Neural cell (in vitro differentiated cells): ENCODE data around the gene ONECUT1. TPM values are rescaled to one million over a fixed set of nuclear protein-coding genes. Genes with fewer than 3 reads are reported as not detected.

Experiments
- H2AFZ ChIP-seq: fragments of 200-600, 300-800 bp; sonication (generic), shearing (Covaris generic); 2 replicates; pipeline ENCODE4 v1.6.0; 2014; ENCODE audit warnings: low read depth, mild to moderate bottlenecking, antibody characterized with exemption, low read length, moderate library complexity
- H3F3A ChIP-seq: fragments of 200-600 bp; shearing (Covaris generic); 2 replicates; pipeline ENCODE4 v1.6.1; 2016; ENCODE audit warnings: mild to moderate bottlenecking, moderate library complexity, mixed read lengths, antibody characterized with exemption, low read length; ENCODE audit not compliant: insufficient read depth, poor library complexity, severe bottlenecking
- H3K27ac ChIP-seq: fragments of 200-600, 300-800 bp; sonication (generic), shearing (Covaris generic); 2 replicates; pipeline ENCODE4 v1.5.1; 2014; ENCODE audit warnings: mild to moderate bottlenecking, low read length, moderate library complexity
- H3K27me3 ChIP-seq: fragments of 300-800, 200-600 bp; sonication (generic), shearing (Covaris generic); 2 replicates; pipeline ENCODE4 v1.6.0; 2014; ENCODE audit warnings: mild to moderate bottlenecking, low read depth, low read length, moderate library complexity; ENCODE audit not compliant: insufficient read depth
- H3K36me3 ChIP-seq: fragments of 300-800, 200-600 bp; sonication (generic), shearing (Covaris generic); 2 replicates; pipeline ENCODE4 v1.5.1; 2014; ENCODE audit warnings: mild to moderate bottlenecking, antibody characterized with exemption, low read length, moderate library complexity; ENCODE audit not compliant: insufficient read depth
- H3K4me2 ChIP-seq: fragments of 300-800, 200-600 bp; sonication (generic), shearing (Covaris generic); 2 replicates; pipeline ENCODE4 v1.6.0; 2014; ENCODE audit warnings: mild to moderate bottlenecking, low read length
- H3K4me3 ChIP-seq: fragments of 300-800, 200-600 bp; sonication (generic), shearing (Covaris generic); 2 replicates; pipeline ENCODE4 v1.5.1; 2014; ENCODE audit warnings: mild to moderate bottlenecking, low read length, moderate library complexity
- H3K79me2 ChIP-seq: fragments of 200-600 bp; shearing (Covaris generic); replicated peaks from 2 replicates; pipeline ENCODE4 v1.6.0; 2014; ENCODE audit warnings: mild to moderate bottlenecking, low read length, moderate library complexity; ENCODE audit not compliant: insufficient read depth
- H3K9ac ChIP-seq: fragments of 300-800, 200-600 bp; sonication (generic), shearing (Covaris generic); 2 replicates; pipeline ENCODE4 v1.6.1; 2016; ENCODE audit warnings: mild to moderate bottlenecking, low read length, mixed read lengths
- H3K9me2 ChIP-seq: fragments of 200-600 bp; shearing (Covaris generic); 2 replicates; pipeline ENCODE4 v1.6.1; 2016; ENCODE audit warnings: mild to moderate bottlenecking, low read length, mixed read lengths; ENCODE audit not compliant: insufficient read depth
- H3K9me3 ChIP-seq: fragments of 200-600, 300-800 bp; sonication (generic), shearing (Covaris generic); 2 replicates; pipeline ENCODE4 v1.6.1; 2016; ENCODE audit warnings: mild to moderate bottlenecking, mixed run types, low read length, moderate library complexity, mixed read lengths
- H4K20me1 ChIP-seq: fragments of 200-600 bp; shearing (Covaris generic); 2 replicates; pipeline ENCODE4 v1.6.1; 2016; ENCODE audit warnings: mild to moderate bottlenecking, mixed run types; ENCODE audit not compliant: insufficient read depth
- EP300 ChIP-seq: fragments of 450-650 bp; conservative IDR thresholded peaks from 2 replicates; pipeline ENCODE4 v1.6.1; 2014; ENCODE audit warnings: antibody characterized with exemption, mild to moderate bottlenecking, moderate library complexity; ENCODE audit not compliant: poor library complexity, severe bottlenecking
- EZH2 ChIP-seq: fragments of 200-600, 300-800 bp; shearing (Covaris generic), sonication (generic); IDR thresholded peaks from 2 replicates; pipeline ENCODE4 v1.6.1; 2014; ENCODE audit warnings: antibody characterized with exemption, low read length, borderline replicate concordance, mild to moderate bottlenecking; ENCODE audit not compliant: insufficient read depth, poor library complexity, severe bottlenecking
- MXI1 ChIP-seq: fragments of 450-650 bp; conservative IDR thresholded peaks from 2 replicates; pipeline ENCODE4 v1.6.1; 2014; ENCODE audit warnings: antibody characterized with exemption, mild to moderate bottlenecking; ENCODE audit not compliant: poor library complexity, severe bottlenecking
- POLR2AphosphoS5 ChIP-seq: IDR thresholded peaks from 2 replicates; pipeline ENCODE4 v1.6.1; 2012
- RAD21 ChIP-seq: fragments of 450-650 bp; conservative IDR thresholded peaks from 2 replicates; pipeline ENCODE4 v1.6.1; 2014; ENCODE audit warnings: antibody characterized with exemption, mild to moderate bottlenecking, moderate library complexity
- SMC3 ChIP-seq: fragments of 450-650 bp; conservative IDR thresholded peaks from 2 replicates; pipeline ENCODE4 v1.6.1; 2014; ENCODE audit warnings: antibody characterized with exemption, mild to moderate bottlenecking, moderate library complexity; ENCODE audit not compliant: poor library complexity
- TAF1 ChIP-seq: IDR thresholded peaks from 2 replicates; pipeline ENCODE4 v1.6.1; 2012; ENCODE audit warnings: low read depth
- polyA plus RNA-seq: library from polyadenylated mRNA; depleted of rRNA; stranded (reverse); fragments of >200 nt; gene quantifications from 2 replicates; pipeline ENCODE4 v1.2.3, GENCODE V29; 2014
- TF ChIP-seq, protein P1 (sequence below): fragments of 450-650 bp; IDR thresholded peaks from 2 replicates; pipeline ENCODE4 v1.5.1; 2014; ENCODE audit warnings: antibody characterized with exemption, mild to moderate bottlenecking, moderate library complexity; ENCODE audit not compliant: poor library complexity, severe bottlenecking
- TF ChIP-seq, protein P2 (sequence below): IDR thresholded peaks from 2 replicates; pipeline ENCODE4 v1.6.1; 2012; ENCODE audit warnings: borderline replicate concordance

Gene ONECUT1
- polyA plus RNA-seq, 1 donor from 2014 or later, result 1.2 TPM

DNA sequence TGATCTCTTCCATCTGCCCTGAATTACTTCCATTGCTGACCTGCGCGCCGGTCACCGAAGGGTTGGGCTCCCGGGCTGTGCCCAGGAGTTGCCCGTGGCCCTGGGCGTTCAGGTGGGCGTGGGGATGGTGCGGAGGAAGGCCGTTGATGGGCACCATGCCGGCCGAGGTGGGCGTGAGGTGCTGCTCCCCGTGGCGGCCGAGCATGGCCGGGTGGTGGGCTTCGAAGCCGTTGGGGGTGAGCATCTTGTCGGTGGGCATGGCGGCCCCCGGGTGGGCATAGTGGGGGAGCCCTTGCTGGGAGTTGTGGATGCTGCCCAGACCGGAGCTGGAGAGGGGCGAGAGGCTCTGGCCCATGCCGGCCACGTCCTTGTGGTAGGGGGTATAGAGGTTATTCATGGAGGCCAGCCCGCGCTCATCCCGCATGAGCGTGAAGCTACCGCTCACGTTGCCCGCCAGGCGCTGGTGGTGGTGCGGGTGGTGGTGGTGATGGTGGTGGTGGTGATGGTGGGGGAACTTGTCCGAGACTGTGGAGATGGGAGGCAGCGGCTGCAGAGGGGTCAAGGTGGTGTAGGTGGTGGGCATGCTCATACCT, 1.0 kb downstream of the ONECUT1 start:
- H3K79me2 ChIP-seq, result no peaks in the 10 kb centered on the region
- H3K4me2 ChIP-seq, result no peak overlapping the region

DNA sequence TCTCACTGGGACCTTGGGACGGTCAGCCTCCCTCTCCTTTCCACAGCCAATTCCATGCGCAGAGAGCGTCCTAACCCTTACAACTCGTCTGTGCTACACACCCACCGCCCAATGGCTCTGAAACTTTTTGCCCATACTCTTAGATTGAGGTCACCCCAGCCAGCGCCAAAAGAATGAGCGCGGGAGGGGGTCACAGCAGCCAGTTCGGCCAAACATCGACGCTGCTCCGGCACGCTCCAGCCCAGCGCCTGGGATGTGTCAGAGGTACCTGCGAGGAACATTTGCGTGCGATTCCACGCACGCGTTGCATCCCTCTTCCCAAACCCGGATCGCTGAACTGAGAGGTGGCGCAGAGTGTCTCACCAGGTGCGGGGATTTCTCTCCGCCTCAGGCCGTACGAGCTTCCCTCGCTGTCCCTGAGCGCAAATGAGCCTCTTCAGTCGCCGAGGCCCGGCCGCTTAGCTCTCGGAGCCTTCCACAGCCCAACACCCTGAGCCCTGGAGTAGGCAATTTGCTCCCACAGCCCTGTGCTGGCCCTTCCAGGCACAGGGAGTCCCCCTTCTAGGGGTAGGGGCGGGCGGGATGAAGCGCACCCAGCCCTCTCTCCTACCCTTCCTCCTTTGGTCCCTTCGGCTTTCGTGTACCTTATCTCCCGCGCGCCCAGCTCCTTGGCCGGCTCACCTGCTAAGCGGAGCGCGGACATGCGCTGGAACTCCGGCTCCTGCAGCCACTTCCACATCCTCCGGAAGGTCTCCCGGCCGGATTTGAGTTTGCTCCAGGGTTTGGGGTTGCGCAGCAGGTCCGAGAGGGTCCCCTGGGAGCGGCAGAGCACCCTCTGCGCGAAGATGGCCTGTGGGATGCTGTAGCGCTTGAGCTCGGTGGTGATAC, 1.8 kb downstream of the ONECUT1 start:
- H3K4me2 ChIP-seq, result no peak overlapping the region
- H3K9ac ChIP-seq, result peak overlapping the region; percentile 58
- H3F3A ChIP-seq, result no peaks in the 10 kb centered on the region
- H3K9me2 ChIP-seq, result no peaks in the 10 kb centered on the region
- no peaks in the 10 kb centered on the region for H3K79me2 ChIP-seq
- H3K9me3 ChIP-seq, result peaks cover 2% of the 10 kb centered on the region
- H2AFZ ChIP-seq, result no peak overlapping the region
- TF ChIP-seq SMC3 (no peak), EZH2 (peak; percentile 85)
- peaks cover 99% of the 10 kb centered on the region for H3K27me3 ChIP-seq
- no peak overlapping the region for H3K27ac ChIP-seq
- no peaks in the 10 kb centered on the region for H4K20me1 ChIP-seq
- H3K4me3 ChIP-seq, result peak overlapping the region; percentile 77
- H3K36me3 ChIP-seq, result no peaks in the 10 kb centered on the region

More for the DNA sequence above, 1.0 kb downstream of the ONECUT1 start:
- Histone ChIP-seq H4K20me1 (no peaks in the 10 kb centered on the region), H3K36me3 (no peaks in the 10 kb centered on the region), H3K4me3 (peak overlapping the region; percentile 77), H3K27me3 (peaks cover 99% of the 10 kb centered on the region), H3K9ac (peak overlapping the region; percentile 58), H3K9me3 (no peaks in the 10 kb centered on the region), H3F3A (no peaks in the 10 kb centered on the region), H3K9me2 (no peaks in the 10 kb centered on the region), H2AFZ (no peak overlapping the region), H3K27ac (peak overlapping the region; percentile 37)
- TF ChIP-seq SMC3, result no peak
- no peak for TF ChIP-seq POLR2AphosphoS5
- TF ChIP-seq, protein P1, sequence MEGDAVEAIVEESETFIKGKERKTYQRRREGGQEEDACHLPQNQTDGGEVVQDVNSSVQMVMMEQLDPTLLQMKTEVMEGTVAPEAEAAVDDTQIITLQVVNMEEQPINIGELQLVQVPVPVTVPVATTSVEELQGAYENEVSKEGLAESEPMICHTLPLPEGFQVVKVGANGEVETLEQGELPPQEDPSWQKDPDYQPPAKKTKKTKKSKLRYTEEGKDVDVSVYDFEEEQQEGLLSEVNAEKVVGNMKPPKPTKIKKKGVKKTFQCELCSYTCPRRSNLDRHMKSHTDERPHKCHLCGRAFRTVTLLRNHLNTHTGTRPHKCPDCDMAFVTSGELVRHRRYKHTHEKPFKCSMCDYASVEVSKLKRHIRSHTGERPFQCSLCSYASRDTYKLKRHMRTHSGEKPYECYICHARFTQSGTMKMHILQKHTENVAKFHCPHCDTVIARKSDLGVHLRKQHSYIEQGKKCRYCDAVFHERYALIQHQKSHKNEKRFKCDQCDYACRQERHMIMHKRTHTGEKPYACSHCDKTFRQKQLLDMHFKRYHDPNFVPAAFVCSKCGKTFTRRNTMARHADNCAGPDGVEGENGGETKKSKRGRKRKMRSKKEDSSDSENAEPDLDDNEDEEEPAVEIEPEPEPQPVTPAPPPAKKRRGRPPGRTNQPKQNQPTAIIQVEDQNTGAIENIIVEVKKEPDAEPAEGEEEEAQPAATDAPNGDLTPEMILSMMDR, result no peak
- no peak for TF ChIP-seq EP300
- TF ChIP-seq, protein P2, sequence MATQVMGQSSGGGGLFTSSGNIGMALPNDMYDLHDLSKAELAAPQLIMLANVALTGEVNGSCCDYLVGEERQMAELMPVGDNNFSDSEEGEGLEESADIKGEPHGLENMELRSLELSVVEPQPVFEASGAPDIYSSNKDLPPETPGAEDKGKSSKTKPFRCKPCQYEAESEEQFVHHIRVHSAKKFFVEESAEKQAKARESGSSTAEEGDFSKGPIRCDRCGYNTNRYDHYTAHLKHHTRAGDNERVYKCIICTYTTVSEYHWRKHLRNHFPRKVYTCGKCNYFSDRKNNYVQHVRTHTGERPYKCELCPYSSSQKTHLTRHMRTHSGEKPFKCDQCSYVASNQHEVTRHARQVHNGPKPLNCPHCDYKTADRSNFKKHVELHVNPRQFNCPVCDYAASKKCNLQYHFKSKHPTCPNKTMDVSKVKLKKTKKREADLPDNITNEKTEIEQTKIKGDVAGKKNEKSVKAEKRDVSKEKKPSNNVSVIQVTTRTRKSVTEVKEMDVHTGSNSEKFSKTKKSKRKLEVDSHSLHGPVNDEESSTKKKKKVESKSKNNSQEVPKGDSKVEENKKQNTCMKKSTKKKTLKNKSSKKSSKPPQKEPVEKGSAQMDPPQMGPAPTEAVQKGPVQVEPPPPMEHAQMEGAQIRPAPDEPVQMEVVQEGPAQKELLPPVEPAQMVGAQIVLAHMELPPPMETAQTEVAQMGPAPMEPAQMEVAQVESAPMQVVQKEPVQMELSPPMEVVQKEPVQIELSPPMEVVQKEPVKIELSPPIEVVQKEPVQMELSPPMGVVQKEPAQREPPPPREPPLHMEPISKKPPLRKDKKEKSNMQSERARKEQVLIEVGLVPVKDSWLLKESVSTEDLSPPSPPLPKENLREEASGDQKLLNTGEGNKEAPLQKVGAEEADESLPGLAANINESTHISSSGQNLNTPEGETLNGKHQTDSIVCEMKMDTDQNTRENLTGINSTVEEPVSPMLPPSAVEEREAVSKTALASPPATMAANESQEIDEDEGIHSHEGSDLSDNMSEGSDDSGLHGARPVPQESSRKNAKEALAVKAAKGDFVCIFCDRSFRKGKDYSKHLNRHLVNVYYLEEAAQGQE, result no peak
- no peak for TF ChIP-seq EZH2
- no peak for TF ChIP-seq MXI1
- no peak for TF ChIP-seq TAF1
- TF ChIP-seq RAD21, result no peak
